Endothelial cell of umbilical vein (primary cell): Measurements from ENCODE around the gene DDX39A. TPM values are rescaled to one million over a fixed set of nuclear protein-coding genes. Genes with fewer than 3 reads are reported as not detected.
"Not testable (repeated sequence)": the region's sequence is repeated elsewhere in the genome, so short reads cannot be mapped to it uniquely, and the experiment has no call there.

Experiments
- BruUV-seq: library from RNA; stranded (reverse); fragments of 400-500 nt; replicated peaks from 2 replicates; lab custom pipeline; 2021; lab: Mats Ljungman, UMichigan
- CTCF ChIA-PET: fragments of 300-600, 350-600 bp; sonication (Branson Sonifier 250); formaldehyde crosslinking; loops from one replicate; lab custom pipeline; 2021; ENCODE audit warnings: antibody characterized with exemption, inconsistent platforms; lab: Charles Lee
- POLR2A ChIA-PET: fragments of 300-600, 350-600 bp; sonication (Branson Sonifier 250); formaldehyde crosslinking; loops from one replicate; lab custom pipeline; 2021; ENCODE audit warnings: antibody characterized with exemption, inconsistent platforms; lab: Charles Lee
- DNase-seq: peaks from one replicate; pipeline ENCODE4 v3.0.0-alpha.2; 2011; ENCODE audit warnings: low read depth, low spot score
- FAIRE-seq: peaks from 2 replicates; lab custom pipeline; 2011; peaks lifted over from hg19 to GRCh38; lab: Jason Lieb, UNC
- H2AFZ ChIP-seq: 2 replicates; pipeline ENCODE4 v1.6.0; 2012; ENCODE audit warnings: low read depth, low read length, control low read depth, inconsistent platforms
- H3K27ac ChIP-seq: 2 replicates; pipeline ENCODE4 v1.5.1; 2011; ENCODE audit warnings: low read depth, mild to moderate bottlenecking, control low read depth, low read length, moderate library complexity; ENCODE audit not compliant: insufficient read depth
- H3K27me3 ChIP-seq, 2 experiments: 2 replicates each; pipeline versions ENCODE4 v1.6.0 to v1.6.1; 2011; ENCODE audit warnings: low read length in 2 of 2, mixed read lengths in 1 of 2; ENCODE audit not compliant: control insufficient read depth in 2 of 2, insufficient read depth in 2 of 2
- H3K36me3 ChIP-seq, 2 experiments: 2 replicates in 1 of 2; 3 replicates in 1 of 2; pipeline ENCODE4 v1.5.1; 2011; ENCODE audit warnings: low read length in 2 of 2, mild to moderate bottlenecking in 1 of 2, moderate library complexity in 1 of 2; ENCODE audit not compliant: control insufficient read depth in 2 of 2, insufficient read depth in 2 of 2; ENCODE audit errors: extremely low read depth in 1 of 2
- H3K4me1 ChIP-seq: 3 replicates; pipeline ENCODE4 v1.5.1; 2011; ENCODE audit warnings: mild to moderate bottlenecking, low read length; ENCODE audit not compliant: control insufficient read depth, insufficient read depth; ENCODE audit errors: extremely low read depth
- H3K4me2 ChIP-seq: 2 replicates; pipeline ENCODE4 v1.6.1; 2011; ENCODE audit warnings: low read length, control low read depth, mixed read lengths; ENCODE audit not compliant: insufficient read depth
- H3K4me3 ChIP-seq, 3 experiments: fragments of 200-600 bp in 1 of 3; sonication (generic), shearing (Covaris generic) in 1 of 3; replicated peaks in 1 of 3; 2 replicates each; pipeline ENCODE4 v1.5.1; 2011 to 2016; ENCODE audit warnings: control low read depth in 3 of 3, low read length in 3 of 3, mild to moderate bottlenecking in 2 of 3, inconsistent platforms in 1 of 3, low read depth in 1 of 3, moderate library complexity in 1 of 3; ENCODE audit not compliant: insufficient read depth in 1 of 3
- H3K79me2 ChIP-seq: 2 replicates; pipeline ENCODE4 v1.6.0; 2012; ENCODE audit warnings: low read length, inconsistent platforms; ENCODE audit not compliant: control insufficient read depth, insufficient read depth
- H3K9ac ChIP-seq: replicated peaks from 2 replicates; pipeline ENCODE3; 2011; ENCODE audit warnings: low read length, control low read depth; ENCODE audit not compliant: insufficient read depth; ENCODE audit errors: extremely low read depth
- H3K9me1 ChIP-seq: replicated peaks from 3 replicates; pipeline ENCODE4 v1.6.0; 2011; ENCODE audit warnings: mild to moderate bottlenecking, low read length; ENCODE audit not compliant: control insufficient read depth, insufficient read depth; ENCODE audit errors: extremely low read depth
- H3K9me3 ChIP-seq: replicated peaks from 2 replicates; pipeline ENCODE4 v1.5.1; 2012; ENCODE audit warnings: low read length, inconsistent platforms; ENCODE audit not compliant: control insufficient read depth, insufficient read depth
- H4K20me1 ChIP-seq: replicated peaks from 2 replicates; pipeline ENCODE3; 2011; ENCODE audit warnings: mild to moderate bottlenecking, low read length; ENCODE audit not compliant: control insufficient read depth, insufficient read depth; ENCODE audit errors: extremely low read depth
- FOS ChIP-seq: IDR thresholded peaks from 2 replicates; pipeline ENCODE4 v1.6.1; 2011; ENCODE audit warnings: mild to moderate bottlenecking, low read length, moderate library complexity, borderline replicate concordance; ENCODE audit not compliant: insufficient read depth
- MAX ChIP-seq: IDR thresholded peaks from 2 replicates; pipeline ENCODE4 v1.6.1; 2011; ENCODE audit not compliant: insufficient read depth, insufficient read length
- dilution Hi-C: fragments of 300-500 bp; cut with MboI; formaldehyde crosslinking; loops from one replicate; pipeline ENCODE4 v1.15.0; 2019; ENCODE audit warnings: low sequenced_read_pairs; ENCODE audit not compliant: extremely low pct_ligation_motif_present
- intact Hi-C: fragments of 100-400 bp; cut with micrococcal nuclease; formaldehyde crosslinking; loops from one replicate; pipeline ENCODE4 v1.10.0; 2022
- polyA plus RNA-seq, 4 experiments: library from polyadenylated mRNA; depleted of rRNA in 3 of 4; stranded (reverse) in 3 of 4; unstranded in 1 of 4; fragments of >200 nt; gene quantifications; 2 replicates each; pipeline versions ENCODE4 v1.2.1 to v1.2.3, GENCODE V29; 2011 to 2012; ENCODE audit warnings: missing spikeins in 1 of 4
- total RNA-seq: library from RNA; stranded (reverse); gene quantifications from 2 replicates; pipeline ENCODE4 v1.2.3, GENCODE V29; 2021

DDX39A gene
- total and polyA plus RNA-seq, 2 donors (not counting 3 experiments of a cell fraction or from before 2014, with no cell fraction given): 157 to 158 TPM

GRCh38 chr19:14459703-14460102 lies 40.6 kb upstream of the DDX39A start:
- no TSS peak for BruUV-seq
- Histone ChIP-seq H3K27me3 (no peaks in the 10 kb centered on the region), H3K4me3 (no peak overlapping the region), H2AFZ (no peak overlapping the region), H4K20me1 (no peaks in the 10 kb centered on the region), H3K79me2 (no peaks in the 10 kb centered on the region), H3K36me3 (peaks cover 7 to 24% of the 10 kb centered on the region in 2 experiments), H3K9me1 (no peaks in the 10 kb centered on the region), H3K9ac (no peak overlapping the region), H3K9me3 (no peaks in the 10 kb centered on the region), H3K4me2 (no peak overlapping the region), H3K27ac (no peak overlapping the region), H3K4me1 (no peaks in the 10 kb centered on the region)
- POLR2A ChIA-PET: no interaction called here
- CTCF ChIA-PET: interaction anchor here (1.4 kb wide), 1 partner anchor 13 kb away, joined by 7 read pairs; no protein-coding TSS in a partner anchor
- FAIRE-seq: no peak
- dilution Hi-C loops: no loop called here
- intact Hi-C loops: no loop called here
- TF ChIP-seq MAX (no peak), FOS (no peak)
- no peak for DNase-seq

- H4K20me1 ChIP-seq, H3K9ac ChIP-seq, H2AFZ ChIP-seq, intact Hi-C loops, H3K79me2 ChIP-seq, H3K27ac ChIP-seq, FAIRE-seq, H3K4me3 ChIP-seq, H3K27me3 ChIP-seq, H3K9me1 ChIP-seq, BruUV-seq, CTCF ChIA-PET, H3K9me3 ChIP-seq, dilution Hi-C loops, DNase-seq, H3K4me1 ChIP-seq, POLR2A ChIA-PET, H3K4me2 ChIP-seq: not testable (repeated sequence)
- H3K36me3 ChIP-seq: peaks cover 12 to 40% of the 10 kb centered on the region in 2 experiments
These were observed 33.2 kb upstream of the DDX39A start for GRCh38 chr19:14452303-14452702.
